ENCODE measurements around the gene FLOT1.

FLOT1 gene

DNA sequence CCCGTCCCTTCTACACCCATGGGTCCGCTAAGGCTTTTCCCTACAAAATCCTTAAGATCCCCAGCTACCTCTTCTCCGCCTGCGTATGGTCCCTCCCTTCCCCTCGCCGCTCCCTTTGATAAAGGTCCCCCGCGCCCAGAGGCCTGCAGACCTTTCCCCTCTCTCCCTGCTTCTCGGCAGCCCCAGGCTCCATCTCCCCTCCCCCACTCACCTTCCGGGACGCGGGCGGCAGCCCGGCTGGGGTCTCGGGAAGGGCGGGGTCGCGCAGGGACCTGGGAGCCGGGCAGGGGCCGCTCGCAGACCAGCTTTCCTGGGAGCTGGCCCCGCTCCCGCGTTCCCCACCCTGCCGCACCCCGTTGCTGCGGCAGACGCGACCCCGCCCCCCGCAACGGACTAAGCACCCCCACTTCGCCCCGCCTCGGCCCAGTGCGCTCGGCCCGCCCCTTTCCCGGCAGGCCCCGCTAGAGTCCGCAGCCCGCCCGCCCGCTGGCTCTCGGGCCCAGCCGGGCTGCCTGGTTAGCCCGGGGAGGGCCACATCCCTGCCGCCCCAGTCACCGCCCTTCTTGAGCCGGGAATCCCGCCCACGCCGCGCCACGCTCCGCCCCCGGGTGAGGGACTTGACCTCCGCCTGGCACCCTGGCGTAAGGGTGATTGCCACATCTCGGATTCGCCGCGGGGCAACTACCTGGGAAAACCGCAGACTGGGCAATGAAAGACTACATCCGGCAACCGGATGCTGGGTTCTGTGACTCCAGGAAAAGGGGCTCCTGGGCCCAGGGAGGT, at the start of gene FLOT1:
Gene FLOT1, minus strand, starts transcription at position 372 of the 783 bp plus-strand sequence. CDS start 498 bp downstream, outside the sequence.
- peak; percentile 98 for DNase-seq (ENCODE audit: low read depth)

GRCh38 chr6:30790724-30791383, 48.4 kb upstream of the FLOT1 start:
- DNase-seq (ENCODE audit: low read depth) = no peak

DNA sequence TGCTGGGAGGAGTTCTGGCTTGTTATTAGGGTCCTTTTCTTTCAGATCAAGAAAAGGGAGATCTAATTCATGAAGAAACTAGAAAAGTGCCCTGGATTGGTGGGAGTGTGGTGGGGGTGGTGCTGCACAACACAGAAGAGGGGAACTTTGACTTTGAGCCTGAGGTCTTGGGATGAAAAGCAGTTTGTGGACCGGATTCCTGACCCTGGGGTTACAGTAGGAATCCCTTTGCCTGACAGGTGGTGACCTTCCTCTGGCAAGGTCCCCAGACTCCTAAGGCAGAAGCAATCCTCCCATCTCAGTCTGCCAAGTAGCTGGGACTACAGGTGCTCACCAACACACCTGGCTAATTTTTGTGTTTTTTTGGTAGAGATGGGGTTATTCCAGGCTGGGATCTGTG, 47.1 kb upstream of the FLOT1 start:
- no peak for DNase-seq (ENCODE audit: low read depth)

GRCh38 chr6:30787954-30788353, 45.5 kb upstream of the FLOT1 start:
- no peak for DNase-seq (ENCODE audit: low read depth)

DNA sequence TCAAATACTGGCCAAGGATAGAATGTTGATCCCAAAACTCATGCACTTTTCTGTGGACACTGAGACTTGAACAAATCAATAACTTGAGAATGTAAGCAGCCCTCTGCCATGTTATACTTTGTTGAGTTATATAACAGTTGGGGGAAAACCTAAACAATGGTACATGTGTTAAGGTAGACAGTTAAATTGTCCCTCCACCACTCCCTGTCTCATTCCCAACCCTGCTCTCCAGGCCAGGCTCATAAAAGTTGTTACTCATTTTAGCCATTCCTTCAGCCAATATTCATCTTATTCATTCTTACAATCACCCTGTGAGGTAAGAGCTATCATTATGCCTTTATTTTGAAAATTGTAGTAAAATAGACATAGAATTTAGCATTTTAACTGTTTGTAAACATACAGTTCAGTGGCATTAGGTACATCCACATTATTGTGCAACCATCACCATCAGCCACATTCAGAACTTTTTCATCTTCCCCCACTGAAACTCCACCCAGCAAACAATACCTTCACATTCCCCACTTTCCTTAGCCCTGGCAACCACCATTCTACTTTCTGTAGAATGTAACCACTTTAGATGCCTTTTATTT, 40.0 kb upstream of the FLOT1 start:
- no peak for DNase-seq (ENCODE audit: low read depth)

GRCh38 chr6:30781743-30782424, 39.4 kb upstream of the FLOT1 start:
- DNase-seq (ENCODE audit: low read depth) = no peak

GRCh38 chr6:30781395-30781742, 38.9 kb upstream of the FLOT1 start:
- no peak for DNase-seq (ENCODE audit: low read depth)

DNA sequence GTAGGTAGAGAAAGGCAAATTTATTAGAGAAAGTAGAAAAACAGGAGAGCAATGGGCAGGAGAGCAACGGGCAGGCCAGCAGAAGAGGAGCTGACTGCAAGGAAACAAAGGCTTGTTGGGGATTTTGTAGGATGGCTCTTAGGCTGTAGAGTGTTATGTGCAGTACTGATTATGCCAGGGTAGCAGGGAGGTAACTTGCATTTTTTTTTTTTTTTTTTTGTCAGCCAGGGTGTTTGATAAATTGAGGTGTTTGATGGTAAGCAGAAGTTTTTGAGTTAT, 38.1 kb upstream of the FLOT1 start:
- no peak for DNase-seq (ENCODE audit: low read depth)

DNA sequence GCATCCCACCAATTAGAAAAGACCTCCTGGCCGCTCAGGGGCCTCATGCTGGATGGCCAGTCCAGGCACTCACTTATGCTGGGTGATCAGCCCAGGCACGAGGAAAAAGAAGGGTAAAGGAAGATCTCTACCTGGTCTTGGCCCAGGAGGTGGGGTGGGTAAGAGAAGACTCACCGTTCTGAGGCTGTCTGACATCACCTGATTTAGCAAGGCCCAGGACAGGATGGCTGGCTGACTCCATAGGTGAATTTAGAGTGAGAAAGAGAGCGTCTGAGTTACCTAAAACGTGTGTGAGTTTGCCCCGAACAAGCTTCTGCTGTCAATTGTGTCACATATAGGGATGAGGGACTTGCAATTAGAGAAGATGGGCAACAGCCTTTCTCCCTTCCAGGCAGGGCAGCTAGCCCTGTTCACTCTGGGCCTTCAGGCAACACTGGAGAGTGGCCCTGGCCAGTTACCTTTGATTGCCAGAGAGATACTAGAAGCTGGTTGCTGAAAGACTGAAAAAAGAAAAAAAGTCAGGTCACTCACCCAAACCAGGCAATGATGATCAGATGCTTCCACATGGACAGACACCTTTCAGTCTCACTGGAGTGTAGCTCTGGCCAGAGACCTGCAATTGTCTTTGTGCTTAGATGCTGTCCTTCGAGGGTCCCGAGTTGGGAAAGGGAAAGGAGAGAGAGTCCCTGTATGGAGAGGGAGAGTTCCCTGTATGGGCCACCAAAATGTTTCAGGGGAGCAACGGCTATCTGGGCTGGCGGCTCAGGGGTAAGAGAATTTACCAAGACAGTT, 37.6 kb upstream of the FLOT1 start:
- no peak for DNase-seq (ENCODE audit: low read depth)

DNA sequence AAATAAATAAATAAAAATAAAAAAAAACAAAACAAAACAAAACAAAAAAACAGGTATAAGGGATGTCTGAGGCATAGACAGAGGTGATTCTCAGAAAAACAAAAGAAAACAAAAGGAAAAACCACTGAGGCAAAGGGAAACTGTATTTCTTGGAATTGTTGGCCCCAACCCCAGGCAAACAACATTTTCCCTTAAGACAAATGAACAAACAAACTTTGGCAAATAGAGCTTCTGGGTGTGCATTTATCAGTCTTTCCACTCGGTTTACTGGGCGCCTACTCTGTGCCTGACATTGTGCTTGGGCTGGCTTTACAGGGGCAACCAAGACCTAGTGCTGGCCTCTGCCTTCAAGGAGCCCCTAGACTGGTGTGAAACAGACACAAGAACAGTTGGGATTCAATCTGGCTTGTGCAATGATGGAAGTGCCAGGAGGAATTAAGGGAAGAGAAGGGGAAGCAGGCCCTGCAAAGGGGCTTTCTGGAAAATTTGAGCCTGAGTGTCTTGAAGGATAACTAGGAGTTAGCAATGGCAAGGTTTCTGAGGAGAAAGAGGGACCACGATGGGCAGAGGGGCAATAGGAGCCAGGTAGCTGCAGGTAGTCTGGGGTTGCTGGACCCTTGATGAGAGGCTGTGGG, 35.6 kb upstream of the FLOT1 start:
- no peak for DNase-seq (ENCODE audit: low read depth)

DNA sequence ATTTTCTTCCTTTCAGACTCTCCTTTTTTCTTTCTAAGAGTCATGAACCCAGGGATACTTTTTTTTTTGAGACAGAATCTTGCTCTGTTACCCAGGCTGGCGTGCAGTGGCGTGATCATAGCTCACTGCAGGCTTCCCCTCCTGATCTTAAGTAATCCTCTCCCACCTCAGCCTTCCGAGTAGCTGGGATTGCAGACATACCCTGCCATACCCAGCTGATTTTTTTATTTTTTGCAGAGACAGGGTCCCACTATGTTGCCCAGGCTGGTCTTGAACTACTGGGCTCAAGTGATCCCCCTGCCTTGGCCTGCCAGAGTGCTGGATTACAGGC, 34.6 kb upstream of the FLOT1 start:
- no peak for DNase-seq (ENCODE audit: low read depth)

GRCh38 chr6:30776390-30777154, 34.1 kb upstream of the FLOT1 start:
- DNase-seq (ENCODE audit: low read depth) = no peak

DNA sequence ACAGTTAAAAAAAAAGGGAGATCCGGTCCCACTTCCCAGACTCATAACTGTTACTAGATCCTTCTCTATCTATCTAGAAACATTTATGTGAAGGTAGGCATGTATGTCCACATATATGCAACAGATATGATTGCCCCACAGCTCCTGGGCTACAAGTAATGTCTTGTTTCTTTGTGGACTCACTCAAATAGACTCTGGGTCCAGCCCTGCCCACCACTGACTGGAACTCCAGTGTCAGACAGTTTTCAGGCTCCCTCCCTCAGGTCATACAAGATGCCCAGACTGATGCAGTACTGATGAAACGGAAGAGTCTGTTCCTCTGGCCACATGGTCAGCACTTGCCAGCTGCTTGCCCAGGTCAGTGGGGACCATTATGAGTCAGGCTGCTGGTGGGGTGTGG, 32.6 kb upstream of the FLOT1 start:
- no peak for DNase-seq (ENCODE audit: low read depth)

DNA sequence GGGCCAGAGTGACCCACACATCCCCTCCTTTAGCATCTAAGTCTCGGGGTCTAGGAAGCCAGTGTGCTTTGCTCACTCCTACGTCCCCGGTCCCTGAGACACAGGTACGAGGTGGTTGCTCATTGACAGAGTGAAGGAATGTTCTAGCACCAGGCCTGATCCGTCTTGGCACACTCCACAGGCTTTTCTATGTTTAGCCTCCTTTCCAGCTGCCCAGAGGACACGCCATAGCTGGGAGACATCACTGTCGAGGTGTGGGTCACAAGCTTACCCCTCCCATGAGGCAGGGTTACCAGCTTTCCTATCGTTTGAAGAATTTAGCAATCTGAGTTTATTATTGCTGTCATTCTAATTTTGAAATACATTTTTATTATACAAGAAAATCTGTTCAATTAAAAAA, 32.2 kb upstream of the FLOT1 start:
- no peak for DNase-seq (ENCODE audit: low read depth)

DNA sequence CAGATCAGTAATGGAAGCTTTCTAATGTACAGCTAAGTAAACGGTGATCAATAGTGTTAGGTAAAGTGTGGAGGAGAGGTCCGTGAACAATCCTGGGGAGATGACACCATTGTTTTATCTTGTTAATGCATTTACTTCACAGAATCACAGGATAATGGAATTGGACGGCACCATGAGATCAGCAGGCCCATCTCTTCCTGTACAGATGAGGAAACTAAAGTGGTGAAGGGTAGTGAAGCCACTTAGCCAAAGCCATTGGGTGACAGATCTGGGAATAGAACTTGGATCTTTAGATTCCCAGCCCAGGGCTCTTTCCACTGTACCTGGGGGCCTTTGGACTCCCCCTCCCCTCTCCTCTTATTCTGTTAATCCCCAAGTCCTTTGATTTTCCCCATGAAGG, 28.1 kb upstream of the FLOT1 start:
- no peak for DNase-seq (ENCODE audit: low read depth)

- no peak for DNase-seq (ENCODE audit: low read depth)
Observed at GRCh38 chr6:30769853-30770524, 27.5 kb upstream of the FLOT1 start.

DNA sequence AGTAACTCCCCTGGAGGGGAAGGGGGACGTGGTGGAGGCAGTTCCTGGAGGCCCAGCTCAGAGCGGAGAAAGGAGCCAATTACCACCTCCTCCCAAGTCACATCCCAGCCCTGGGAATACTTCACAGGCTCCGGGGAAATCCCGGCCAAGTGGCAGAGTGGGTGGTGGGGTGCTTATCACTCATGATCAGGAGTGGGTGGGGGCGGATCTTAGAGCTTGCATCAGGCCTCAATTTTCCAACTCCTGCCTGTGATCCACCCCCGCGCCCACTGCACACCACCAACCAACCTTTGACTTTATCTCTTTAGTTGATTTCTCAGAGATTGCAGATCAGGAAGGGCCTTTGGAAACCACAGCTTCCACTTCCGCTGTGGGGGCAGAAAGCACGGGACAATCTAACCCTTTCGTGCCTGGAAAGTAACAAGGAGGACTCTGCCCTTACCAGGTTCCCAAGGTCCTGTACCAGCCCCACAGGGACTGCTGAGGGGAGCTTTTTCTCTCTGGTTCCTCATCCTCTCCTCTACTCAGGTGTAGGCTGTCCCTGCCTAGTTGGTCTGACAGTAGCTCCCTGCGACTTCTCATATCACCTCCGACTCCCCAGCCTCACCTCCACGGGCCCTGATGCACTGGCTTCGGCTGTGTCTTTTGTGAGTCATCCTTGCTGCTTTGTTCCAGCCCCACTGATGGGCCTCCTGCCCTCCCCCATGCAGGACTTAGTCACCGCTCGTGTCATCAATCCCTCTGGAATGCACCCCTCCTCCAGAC, 26.8 kb upstream of the FLOT1 start:
- peak; percentile 74 for DNase-seq (ENCODE audit: low read depth)

DNA sequence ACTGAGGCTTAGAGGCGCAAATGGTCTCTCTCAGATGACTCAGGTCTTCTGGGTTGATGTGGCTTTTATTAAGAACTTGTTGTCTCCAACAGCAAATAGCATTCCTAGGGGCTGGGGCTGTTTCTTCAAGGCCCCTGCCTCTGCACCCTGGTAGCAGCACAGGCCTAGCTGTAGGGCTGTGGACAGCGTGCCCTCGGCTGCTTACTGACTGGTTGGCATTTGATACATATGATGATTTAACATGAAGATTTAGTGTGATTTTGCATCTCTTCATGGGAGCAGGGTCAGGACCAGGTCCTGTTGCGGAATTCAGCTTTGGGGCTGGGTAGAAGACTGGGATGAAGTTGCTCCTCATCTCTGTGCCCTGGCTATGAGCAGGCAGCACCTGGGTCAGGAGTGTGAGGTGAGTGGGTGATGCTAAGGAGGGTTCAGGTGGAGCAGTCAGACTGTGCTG, 26.2 kb upstream of the FLOT1 start:
- DNase-seq (ENCODE audit: low read depth) = no peak

DNA sequence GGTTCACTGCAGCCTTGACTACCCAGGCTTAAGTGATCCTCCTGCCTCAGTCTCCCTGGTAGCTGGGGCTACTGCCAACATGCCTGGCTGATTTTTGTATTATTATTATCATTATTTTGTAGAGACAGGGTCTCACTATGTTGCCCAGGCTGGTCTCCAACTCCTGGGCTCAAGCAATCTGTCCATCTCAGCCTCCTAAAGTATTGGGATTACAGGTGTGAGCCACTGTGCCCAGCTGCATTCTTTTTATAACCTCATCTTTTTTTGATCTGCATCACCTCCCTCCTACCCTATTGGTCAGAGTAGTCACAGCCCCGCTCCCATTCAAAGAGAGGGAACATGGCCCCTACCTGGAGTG, 25.4 kb upstream of the FLOT1 start:
- no peak for DNase-seq (ENCODE audit: low read depth)
